HT-29 (cell line): ENCODE measurements around the gene LINGO4. TPM values are rescaled to one million over a fixed set of nuclear protein-coding genes. Genes with fewer than 3 reads are reported as not detected.
"Not testable (repeated sequence)": the region's sequence is repeated elsewhere in the genome, so short reads cannot be mapped to it uniquely, and the experiment has no call there.

Source experiments
- DNase-seq: peaks from one replicate; pipeline ENCODE4 v3.0.0-alpha.2; 2015; ENCODE audit warnings: low spot score
- total RNA-seq: library from RNA; depleted of rRNA; stranded (reverse); fragments of >200 nt; shearing (Covaris generic); gene quantifications from 2 replicates; pipeline ENCODE4 v1.2.3, GENCODE V29; 2014

LINGO4 gene
- total RNA-seq, 1 experiment from 2014 or later: not detected

DNA sequence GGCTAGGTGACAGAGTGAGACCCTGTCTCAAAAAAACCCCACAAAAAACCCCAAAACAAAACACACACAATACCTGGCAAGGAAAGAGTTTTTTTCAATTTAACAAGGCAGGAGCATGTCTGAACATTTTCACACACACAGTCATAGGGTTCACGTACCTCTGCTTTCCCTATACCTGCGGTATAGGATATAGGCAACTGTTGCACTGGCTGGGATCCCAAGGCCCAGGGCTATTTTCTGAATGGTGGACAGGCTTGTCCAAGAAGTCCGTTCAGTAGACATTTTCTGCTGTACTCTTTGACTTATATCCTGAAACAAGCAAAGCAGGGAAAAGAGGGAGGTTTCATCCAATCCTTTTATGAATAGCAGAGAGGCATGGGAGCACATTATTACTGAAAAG, 22.5 kb downstream of the LINGO4 start:
- DNase-seq: no peak

DNA sequence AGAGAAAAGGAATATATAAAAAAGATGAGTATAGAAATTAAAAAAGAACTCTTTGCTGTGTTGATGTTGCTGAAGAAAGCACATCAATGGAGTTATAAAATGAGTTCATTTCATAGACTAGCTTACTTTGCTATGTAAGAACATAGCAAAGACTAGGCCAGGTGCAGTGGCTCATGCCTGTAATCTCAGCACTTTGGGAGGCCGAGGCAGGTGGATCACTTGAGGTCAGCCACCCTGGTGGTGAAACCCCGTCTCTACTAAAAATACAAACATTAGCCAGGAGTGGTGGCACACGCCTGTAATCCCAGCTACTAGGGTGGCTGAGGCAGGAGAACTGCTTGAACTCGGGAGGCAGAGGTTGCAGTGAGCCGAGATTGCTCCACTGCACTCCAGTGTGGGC, 23.2 kb downstream of the LINGO4 start:
- not testable (repeated sequence) for DNase-seq

DNA sequence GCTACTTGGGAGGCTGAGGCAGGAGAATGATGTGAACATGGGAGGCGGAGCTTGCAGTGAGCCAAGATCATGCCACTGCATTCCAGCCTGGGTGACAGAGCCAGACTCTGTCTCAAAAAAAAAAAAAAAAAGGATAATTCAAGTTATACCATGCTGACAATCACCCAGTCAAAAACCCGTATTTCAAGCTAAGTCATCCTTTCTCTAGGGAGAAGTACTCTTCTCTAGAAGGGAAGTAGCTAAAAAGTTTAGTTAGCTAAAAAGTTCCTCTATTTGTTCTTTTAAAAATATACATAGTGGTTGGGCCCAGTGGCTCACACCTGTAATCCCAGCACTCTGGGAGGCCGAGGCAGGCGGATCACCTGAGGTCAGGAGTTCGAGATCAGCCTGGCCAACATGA, 24.5 kb downstream of the LINGO4 start:
- not testable (repeated sequence) for DNase-seq

DNA sequence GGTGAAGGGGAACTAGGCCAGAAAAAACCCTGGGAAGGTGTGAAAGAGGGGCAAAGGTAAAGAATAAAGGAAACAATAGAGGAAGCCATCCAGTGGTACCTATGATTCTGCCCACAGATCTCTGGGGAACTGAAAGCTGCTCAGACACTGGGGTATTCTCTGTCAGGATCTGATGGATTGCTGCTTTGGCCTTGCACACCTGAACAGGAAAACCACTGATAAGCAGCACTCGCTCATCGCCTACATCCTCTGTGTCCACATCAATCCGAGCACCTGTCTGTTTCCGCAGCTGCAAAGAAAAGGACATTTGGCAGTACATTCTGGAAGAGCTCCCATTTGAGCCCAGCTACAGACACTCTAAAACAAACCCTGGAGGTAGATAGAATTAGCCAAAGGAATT, 25.4 kb downstream of the LINGO4 start:
- DNase-seq: no peak

DNA sequence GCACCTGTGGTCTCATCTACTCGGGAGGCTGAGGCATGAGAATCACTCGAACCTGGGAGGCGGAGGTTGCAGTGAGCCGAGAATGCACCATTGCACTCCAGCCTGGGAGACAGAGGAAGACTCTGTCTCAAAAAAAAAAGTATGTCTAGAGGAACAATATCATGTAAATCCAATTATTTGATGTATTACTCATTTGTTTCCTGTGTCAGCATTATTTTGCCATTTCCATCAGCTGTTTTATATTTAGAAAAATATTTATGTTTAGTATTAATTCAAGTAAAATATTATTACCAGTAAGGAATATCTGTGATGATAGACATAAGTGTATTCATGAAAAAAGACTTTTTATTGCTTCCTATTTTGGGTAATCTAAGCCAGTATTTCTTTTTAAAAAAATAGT, 27.9 kb downstream of the LINGO4 start:
- DNase-seq: no peak

DNA sequence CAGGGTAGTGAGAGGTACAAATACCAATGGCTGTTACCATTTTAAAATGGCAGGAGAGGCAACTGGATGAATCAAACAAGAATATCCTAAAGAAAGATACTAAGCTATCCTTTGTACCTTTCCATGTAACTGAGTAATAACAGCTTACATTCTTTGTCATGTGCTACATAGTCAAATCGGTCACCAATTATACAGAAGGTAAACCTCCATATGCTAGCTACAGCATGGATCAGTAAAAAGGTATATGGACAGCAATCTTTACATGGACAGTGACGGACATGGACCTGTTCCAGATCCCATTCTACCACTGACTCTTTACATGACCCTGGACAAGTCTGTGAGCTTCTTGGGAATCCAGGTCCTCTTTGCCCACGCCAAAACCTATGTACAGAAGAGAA, 28.6 kb downstream of the LINGO4 start:
- no peak for DNase-seq

DNA sequence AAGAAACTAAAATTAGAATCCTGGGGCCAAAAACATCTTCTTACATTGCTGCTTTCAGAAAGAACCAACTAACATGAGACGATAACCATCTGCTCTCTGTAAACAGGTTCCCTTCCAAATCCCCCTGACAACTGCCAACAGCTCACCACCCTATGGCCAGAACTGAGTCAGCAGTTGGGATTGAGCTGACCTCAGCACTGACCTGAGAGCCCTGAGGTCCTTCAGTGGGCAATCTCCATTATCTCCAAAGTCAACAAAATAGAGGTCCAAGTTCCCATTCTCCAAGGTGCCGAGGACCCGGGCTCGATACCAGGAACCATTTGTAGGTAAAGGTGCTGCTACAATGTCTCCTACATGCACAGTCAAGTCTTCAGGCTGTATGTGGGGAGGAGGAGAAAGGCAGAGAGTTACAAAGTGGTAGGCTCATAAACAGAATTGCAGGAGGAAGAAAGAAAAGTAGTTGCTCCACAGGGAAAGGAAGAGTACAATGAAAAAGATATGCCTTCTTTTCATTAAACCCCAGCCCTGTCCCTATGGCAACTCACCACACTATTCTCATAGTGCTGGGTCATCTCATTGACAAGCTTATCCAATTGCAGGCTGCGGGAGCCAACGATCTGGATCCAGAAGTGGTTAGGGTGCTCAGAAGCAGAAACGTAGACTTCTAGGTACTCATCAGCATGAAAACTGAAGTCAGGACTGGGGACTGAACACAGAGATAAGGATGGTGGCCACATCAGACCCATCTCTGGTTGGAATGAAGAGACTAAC, 29.1 kb downstream of the LINGO4 start:
- DNase-seq: no peak

DNA sequence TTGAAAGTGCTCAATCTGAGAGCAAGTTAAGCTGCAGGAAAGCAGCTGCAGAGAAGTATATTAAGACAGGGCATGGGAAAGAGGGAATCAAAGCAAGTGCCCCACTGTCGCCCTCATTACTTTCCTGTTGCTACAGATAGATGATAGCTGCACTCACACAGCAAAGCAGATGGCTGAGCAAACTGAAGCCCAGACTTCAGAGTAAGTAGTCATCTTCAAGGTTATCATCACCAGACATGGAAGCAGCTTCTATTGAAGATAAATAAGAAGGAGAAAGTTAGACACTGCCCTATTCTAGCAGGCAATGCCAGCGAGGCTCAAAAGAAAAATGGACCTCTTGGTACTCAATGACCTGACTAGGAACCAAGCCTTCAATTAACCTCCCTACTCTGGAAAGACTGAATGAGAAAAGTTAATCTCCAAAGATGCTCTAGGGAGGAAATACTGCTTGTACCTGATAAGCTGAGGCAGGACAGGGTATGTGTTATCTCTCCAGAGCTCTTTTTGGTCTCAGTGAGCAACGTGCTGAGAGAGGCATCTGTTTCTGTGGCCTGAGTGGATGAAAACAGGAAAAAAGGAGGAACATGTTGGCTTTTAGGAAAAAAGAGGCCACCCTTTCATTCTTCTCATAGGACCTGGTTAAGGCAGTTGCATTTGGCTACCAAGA, 30.8 kb downstream of the LINGO4 start:
- DNase-seq: no peak

DNA sequence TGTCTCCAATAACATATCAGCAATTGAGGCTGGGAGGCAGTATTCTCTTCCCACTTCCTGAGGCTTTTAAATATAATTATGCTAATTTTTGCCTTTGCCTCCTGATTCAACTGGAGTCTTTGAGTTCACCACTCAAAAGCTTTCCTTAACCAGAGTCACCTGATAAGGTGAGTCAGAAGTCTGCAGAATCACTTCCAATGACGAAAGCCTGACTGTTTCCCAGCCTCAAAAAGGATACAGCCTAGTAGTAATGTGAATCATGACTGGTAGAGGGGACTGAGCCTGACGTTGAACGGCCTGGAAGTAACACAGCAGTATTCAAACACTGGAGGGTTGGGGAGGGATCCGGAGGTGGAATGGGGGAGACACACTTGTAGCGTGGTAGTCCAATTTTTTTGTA, 31.5 kb downstream of the LINGO4 start:
- no peak for DNase-seq

DNA sequence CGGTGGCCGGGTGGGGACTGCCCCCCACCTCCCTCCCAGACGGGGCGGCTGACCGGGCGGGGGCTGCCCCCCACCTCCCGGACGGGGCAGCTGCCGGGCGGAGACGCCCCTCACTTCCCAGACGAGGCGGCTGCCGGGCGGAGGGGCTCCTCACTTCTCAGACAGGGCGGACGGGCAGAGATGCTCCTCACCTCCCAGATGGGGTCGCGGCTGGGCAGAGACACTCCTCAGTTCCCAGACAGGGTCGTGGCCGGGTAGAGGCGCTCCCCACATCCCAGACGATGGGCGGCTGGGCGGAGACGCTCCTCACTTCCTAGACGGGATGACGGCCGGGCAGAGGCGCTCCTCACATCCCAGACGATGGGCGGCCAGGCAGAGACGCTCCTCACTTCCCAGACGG, 35.9 kb downstream of the LINGO4 start:
- not testable (repeated sequence) for DNase-seq

DNA sequence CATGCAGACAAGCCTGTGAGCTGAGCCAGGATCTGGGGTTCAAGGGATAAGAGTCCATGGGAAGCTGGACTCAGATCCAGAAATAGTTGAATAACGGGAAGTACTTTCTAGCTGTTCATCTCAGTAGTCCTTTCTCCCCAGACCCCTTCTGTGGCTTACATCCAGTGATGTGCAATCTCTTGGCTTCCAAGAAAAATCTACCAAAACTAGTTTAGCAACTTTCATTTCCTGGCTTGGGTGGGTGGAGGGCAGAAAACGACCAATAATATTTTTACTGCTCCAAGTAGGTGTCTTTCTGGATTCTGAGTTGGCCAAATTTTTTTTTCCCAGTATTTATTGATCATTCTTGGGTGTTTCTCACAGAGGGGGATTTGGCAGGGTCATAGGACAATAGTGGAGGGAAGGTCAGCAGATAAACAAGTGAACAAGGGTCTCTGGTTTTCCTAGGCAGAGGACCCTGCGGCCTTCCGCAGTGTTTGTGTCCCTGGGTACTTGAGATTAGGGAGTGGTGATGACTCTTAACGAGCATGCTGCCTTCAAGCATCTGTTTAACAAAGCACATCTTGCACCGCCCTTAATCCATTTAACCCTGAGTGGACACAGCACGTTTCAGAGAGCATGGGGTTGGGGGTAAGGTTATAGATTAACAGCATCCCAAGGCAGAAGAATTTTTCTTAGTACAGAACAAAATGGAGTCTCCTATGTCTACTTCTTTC, 36.7 kb downstream of the LINGO4 start:
- DNase-seq: peak; percentile 76

DNA sequence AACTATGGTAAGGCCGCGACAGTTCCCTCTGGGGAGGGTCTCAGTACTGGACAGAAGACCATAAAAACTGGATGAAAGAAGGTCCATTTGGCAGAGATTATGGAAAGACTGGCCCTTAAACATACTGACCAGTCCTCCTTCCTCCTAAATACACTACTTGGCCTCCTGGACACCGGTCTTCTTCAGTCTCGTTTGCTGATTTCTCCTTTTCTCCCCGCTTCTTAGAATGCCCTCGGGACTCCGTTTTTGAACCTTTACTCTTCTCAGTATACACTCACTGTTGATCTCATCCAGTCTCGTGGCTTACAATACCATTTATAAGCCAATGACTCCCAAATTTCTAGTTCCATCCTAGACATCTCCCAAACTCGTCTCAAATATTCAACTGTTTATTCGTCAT, 41.2 kb downstream of the LINGO4 start:
- DNase-seq: no peak

DNA sequence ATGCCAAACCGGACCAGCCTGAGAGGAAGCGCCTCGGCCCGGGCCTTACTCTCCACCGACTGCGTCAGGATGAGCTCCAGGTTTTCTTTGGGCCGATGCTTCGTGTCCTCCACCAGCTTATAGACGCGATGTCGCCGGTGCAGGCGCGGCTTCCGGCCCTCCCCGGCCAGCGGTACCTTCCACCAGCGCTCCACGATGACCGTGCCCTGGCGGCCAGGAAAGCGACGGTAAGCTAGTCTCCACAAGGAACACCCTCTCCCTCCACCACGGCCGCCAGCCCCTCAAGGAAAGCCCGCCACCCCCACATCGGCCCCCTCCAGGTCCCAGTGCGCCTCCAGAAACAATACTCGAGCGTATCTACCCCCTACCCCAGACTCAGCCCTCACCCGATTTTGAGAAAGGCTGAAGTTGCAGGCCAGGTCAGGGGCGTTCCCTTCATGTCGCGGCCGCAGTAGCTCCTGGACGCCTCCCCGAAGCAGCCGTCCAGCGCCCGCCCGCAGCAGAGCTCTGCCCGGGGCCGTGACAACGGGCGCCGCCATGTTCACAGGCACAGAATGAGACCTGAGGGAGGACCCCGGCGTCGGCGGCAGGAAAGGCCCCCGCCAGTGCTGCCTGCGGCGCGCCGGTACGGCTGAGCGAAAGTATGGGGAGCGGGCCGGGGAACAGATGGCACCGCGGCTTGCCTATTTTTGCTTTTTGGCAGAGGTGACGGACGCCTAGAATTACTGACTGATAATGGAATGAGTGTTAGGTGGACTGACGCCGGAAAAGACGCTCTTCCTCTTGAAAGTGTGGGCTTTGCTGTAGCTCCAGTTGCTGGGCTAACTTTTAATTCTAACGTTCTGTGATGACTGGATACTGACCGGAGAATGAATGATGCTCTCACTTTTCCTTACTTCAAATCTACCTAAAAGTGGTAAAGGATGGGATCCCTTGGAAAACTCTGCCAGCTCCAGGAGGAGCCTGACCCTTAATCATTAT, 42.0 kb downstream of the LINGO4 start, which contains the start of gene MRPL9:
Gene MRPL9, minus strand, starts transcription at position 556 of the 981 bp plus-strand sequence. Its CDS starts 17 bp downstream, at position 539.
- DNase-seq: peak; percentile 79

DNA sequence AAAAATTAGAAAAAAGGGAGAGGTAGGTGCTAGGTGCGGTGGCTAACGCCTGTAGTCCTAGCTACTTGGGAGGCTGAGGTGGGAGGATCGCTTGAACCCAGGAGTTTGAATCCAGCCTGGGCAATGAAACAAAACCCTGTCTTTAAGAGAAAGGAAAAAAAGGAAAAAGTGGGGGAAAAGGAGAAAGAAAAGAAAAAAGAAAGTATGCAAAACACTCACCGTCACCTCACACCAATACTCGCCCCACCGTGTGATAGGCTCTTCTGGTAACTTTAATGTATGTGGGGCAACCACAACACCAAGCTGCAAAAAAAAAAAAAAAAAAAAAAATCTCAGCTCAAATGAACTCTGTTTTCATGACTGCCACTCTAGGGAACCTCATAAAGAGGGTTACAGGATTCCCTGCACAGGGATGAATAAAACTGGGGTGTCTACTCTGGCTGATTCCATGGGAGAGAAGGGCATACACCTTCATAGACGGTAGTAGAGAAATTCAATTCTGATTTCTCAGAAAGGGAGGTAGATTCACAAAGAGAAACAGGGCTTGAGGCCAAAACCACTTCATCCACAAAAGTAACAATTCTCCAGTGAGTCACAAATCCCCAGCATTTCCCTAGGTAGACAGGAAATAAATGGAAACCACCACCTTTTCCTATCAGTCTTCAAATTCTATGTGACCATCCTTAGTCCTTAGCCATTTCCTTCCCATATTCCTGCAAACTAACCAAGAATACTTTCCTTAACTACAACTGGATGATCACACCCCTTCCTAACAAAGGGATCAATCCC, 44.4 kb downstream of the LINGO4 start:
- DNase-seq: no peak

DNA sequence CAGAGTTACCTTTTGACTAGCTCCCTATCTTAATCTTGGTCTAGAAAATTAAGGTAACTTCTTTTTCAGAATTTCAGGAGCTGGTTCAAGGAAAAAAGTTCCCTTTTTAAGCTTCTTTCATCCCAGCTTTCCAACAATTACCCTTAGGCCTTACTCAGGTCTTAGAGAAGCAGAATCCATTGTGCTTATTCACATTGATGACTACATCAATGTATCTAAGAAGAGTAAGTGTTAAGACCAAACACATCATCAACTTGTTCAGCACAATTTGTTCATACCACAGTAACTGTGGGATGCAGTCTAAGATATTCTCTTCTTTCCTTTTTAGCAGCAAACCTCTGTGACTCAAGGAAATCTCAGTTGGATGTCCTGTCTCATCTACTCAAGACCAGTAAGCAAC, 46.0 kb downstream of the LINGO4 start:
- DNase-seq: no peak

DNA sequence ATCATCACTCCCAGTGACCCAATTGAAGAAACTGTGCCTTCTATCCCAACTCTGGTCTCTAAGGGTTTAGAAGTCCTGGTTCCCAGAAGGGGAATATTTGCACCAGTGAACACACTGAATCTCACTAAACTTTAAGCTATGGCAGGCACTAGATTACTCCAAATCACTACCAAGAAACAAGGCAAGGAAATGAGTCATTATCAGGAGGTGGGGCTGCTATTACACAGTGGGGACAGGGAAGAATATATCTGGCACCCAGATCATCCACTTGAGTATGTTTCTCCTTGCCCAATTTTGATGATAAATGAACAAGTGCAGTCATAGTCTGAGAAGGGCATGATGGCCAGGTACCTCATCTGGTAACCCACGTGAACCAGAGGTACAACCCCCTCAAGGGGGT, 48.9 kb downstream of the LINGO4 start:
- DNase-seq: no peak
